HG02623 (cell line): ENCODE data around the gene PHLPP1.
"Not testable (repeated sequence)": the region's sequence is repeated elsewhere in the genome, so short reads cannot be mapped to it uniquely, and the experiment has no call there.

Experiments used
- ATAC-seq: cut with Tn5 transposase; IDR thresholded peaks from one replicate; pipeline ENCODE4 v1.9.1; 2021; ENCODE audit warnings: moderate library complexity; ENCODE audit not compliant: unreplicated experiment

PHLPP1 gene

DNA sequence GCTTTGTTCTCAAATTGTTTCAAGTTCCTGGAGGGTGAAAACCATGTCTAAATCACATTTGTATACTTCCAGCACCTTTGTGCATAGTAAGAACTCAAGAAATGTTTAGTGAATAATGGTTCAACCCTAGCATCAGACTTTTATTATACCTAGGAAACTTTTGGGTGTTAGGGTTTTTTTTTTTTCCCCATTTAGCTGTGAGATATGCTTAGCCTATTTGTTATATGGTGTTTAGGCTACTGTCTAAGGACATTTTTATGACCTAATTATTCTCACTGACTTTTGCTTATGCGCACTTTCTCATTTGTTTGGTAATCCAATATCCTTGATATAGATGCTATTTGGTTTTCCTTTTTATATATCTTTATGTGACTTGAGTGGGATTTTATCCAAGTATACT is 164.7 kb downstream of the PHLPP1 start:
- no peak for ATAC-seq

DNA sequence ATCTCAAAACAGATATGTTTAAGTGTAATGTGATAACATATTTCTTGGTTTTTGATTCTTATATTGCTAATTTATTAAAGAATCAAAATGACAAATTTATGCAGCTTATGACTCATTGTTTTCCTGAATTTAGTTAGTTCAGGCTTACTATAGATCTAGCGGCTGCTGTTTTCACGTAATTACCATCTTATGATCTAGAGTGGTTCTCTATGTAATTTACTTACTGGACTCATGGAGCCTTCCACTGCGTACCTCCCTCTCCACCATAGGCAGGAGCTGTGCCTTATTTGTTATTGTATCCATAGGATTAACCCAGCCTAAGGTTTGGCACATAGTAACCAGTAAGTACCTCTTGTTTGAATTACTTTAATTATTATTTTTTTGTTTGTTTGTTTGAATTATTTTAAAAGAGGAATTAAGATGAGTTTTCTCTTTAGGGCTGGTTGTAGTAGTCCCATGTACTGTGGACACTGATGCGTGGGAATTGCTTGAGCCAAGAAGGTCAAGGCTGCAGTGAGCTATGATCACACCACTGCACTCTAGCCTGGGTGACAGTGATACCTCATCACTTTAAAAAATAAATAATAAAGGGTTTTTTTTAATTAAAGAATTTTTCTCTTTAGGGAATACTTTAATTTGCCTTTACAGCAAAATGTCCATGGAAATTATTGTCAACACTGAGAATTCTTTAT is 165.5 kb downstream of the PHLPP1 start:
- no peak for ATAC-seq

GRCh38 chr18:62881509-62882016 is 166.2 kb downstream of the PHLPP1 start:
- no peak for ATAC-seq

DNA sequence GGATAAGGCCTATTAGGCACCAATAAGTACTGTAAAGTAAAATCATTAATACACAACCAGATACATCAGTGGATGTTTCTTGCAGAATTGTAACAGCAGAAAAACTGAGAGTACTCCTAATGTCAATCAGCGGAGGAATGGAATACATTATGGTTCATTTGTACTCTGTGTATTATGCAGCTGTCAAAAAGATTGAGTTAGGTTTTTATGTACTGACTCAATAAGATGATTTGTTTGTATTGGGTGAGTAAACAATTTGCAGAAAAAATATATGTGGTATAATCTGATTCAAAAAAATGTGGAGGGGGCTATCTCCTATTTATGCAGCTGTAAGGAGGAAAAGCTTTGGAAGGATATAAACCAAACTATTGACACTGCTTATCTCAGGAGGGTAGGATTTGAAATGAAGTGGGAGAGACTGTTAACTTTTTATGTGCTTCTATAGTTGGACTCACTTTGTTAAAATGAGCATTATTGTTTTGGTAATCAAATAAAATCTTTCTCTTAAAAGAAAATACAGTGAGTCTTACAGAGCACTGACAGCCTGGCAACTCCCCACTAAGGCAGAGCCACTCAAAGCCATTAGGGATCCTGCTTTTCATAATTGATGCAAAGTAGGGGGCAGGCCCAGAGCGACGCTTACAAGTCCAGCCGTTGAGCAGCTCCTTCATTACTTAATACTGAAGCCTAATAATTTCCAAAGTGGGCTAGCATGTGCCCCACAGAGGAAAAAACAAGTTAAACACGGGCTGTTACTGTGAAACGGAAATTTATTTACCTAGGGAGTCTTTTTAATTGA is 168.8 kb downstream of the PHLPP1 start:
- ATAC-seq, result no peak

- ATAC-seq, result no peak
Observed at GRCh38 chr18:62885804-62886203, 170.5 kb downstream of the PHLPP1 start.

DNA sequence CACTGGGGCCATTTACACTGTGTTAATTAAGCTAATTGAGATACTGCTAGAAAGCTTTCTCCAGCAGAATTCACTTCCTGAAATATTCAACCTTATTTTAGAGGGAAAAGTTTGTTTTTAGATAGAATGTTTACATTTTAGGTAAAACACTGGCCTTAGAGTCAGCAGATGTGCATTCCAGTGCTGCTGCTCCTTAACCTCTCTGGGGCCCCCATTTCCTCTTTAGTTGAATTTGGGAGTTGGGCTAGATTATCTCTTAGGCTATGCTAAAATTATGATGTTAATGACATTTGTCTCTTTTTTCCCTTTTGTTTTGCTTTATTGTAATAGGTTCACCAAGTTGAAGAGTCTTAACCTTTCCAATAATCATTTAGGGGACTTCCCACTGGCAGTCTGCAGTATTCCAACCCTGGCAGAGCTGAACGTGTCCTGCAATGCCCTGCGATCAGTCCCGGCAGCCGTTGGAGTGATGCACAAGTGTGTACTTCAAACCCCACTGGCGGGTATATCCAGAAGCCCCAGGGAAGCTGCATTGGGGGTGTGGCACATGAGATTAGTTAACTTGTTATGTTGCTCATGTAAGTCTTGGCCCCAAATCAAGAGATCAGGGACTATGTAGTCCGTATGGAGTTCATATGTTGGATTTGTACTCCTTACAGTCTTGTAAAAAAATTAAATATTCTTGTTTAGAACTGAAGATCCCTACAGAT is 179.5 kb downstream of the PHLPP1 start:
- no peak for ATAC-seq

DNA sequence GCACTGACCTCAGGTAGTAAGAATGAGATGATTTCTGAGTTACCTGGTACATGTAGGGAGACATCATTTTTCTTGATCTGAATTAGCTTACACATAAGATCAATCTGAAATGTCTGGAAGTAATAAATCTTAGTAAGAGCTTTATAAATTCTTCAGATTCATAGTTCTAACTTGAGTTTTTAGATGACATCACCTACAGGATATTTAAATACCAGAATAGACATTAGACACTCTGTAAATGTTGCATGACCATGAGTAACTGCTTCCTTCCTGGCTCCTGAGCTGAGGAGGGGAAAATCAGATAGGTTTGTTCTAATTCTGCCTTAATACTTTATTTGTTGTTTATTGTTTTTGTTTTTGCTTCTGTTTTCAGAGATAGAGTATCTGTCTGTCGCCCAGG is 181.8 kb downstream of the PHLPP1 start:
- ATAC-seq, result no peak

DNA sequence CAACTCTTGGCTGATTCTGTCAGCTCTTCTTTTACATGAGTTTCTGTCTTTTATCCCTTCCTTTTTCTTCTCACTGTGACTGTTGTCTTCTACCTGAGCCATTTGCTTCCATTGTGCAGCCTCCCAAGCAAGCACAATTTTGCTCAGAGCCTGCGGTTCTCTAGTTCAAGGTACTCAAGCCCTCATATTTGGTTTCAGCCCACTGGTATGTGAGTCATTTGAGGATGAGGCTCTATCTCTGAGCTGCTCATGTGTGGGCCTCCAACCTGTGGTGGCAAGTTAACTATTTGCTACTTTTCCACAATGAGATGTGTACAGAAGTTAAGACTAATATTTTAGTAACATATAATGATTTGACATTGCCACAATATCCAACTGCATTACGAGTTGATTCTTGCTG is 183.0 kb downstream of the PHLPP1 start:
- ATAC-seq, result peak; percentile 70

DNA sequence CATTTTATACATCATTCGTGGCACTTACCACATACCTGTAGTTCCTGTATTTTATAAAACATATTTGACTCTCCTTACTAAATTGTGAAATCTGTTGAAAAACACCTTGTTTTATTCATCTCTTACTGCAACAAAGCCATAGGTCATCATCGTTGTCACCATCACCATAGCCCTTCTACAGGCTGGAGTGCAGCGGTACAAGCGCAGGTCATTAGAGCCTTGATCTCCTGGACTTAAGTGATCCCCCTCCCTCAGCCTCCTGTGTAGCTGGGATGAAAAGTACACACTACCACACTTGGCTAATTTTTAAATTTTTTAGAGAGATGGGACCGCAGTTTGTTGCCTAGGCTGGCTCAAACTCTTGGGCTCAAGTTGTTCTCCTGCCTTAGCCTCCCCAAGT is 184.2 kb downstream of the PHLPP1 start:
- no peak for ATAC-seq

DNA sequence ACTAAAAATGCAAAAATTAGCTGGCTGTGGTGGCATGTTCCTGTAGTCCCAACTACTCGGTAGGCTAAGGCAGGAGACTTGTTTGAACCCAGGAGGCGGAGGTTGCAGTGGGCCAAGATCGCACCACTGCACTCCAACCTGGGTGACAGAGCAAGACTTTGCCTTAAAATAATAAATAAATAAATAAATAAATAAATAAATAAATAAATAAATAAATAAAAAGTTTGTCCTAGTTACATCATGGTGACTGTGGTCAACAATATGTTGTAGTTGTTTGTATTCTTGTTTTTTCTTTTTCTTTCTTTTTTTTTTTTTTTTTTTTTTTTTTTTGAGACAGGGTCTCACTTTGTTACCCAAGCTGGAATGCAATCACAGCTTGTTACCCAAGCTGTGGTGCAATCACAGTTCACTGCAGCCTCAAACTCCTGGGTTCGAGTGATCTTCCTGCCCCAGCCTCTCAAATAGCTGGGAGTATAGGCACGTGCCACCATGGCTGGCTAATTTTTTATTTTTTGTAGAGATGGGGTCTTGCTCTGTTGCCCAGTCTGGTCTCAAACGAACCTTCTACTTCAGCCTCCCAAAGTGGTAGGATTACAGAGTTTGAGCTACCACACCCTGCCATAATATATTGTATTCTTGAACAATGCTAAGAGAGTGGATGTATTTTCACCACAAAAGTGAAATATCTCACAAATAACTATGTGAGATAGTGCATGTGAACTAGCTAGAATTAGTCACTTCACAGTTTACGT is 185.0 kb downstream of the PHLPP1 start:
- ATAC-seq, result no peak

- no peak for ATAC-seq
Observed at GRCh38 chr18:62902776-62903175, 187.4 kb downstream of the PHLPP1 start.

DNA sequence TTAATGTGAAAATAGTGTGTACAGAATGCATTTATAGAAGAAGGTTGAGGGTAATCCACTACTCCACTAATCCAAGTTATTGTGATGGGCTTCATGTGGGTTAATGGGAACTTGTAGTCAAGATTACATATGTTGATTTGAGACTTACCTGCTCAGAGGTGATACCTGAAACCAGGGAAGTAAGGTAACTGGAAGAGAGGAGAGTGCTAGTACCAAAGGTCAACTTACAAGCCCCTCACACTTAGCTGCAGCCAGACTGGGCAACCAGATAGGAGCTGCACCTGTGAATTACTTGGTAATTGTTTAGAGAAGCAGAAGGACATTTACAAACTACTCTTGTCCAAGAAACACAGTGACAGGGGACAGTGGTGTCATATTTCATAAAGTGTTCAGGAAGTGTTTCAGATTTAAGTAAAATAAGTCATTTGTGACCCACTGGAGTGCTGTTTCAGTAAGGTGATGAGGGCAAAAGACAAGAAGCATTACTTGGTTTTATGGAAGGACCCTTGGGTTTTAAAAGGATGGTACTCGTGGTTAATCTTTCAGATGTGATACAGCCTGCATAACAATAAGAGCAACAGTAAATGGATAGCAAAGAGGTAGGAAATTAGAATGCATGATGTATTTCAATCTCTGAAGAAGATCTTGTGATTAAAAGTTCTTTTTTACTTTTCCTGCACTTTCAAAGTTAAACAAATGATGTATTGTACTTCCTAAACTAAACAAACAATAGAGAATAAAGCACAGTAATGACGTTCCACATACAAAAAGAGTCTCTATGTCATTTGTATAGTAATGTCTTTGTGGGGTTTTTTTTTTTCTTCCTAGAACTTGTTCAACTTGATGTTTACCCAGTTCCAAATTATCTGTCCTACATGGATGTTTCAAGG is 189.3 kb downstream of the PHLPP1 start:
- ATAC-seq, result no peak

DNA sequence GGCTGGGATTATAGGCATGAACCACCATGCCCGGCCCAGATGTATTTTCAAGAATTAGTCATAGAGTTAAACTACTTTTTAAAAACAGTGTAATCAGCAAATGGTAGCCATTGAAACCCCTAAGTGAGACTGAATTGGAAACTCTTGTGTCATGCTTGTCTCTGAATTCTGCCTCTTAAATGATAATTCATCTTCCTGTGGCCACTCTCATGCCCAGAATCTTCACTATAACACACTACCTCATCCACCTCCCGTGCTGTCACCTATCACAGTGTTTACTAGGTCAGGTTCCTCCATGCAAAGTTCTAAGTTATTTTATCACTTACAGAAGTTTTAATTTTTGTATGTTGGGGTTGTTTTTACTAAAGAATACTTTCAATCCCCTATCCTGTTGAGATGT is 197.5 kb downstream of the PHLPP1 start:
- no peak for ATAC-seq

DNA sequence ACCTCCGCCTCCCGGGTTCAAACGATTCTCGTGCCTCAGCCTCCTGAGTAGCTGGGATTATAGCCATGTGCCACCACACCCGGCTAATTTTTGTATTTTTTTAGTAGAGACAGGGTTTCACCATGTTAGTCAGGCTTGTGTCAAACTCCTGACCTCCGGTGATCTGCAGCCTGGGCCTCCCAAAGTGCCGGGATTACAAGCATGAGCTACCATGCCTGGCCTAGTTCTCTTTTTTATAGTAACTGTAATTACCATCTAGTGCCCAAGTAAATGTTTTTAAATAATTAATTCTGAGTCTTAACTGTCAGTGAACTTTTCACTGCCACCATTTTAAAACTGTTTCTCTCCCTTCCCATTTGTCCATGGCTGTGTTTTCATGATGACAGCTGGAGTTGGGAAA is 198.5 kb downstream of the PHLPP1 start:
- ATAC-seq, result not testable (repeated sequence)

- no peak for ATAC-seq
Observed at GRCh38 chr18:62914871-62915392, 199.6 kb downstream of the PHLPP1 start.

GRCh38 chr18:62918361-62918760 is 203.0 kb downstream of the PHLPP1 start:
- ATAC-seq, result no peak

GRCh38 chr18:62919109-62919838 is 203.9 kb downstream of the PHLPP1 start:
- ATAC-seq, result no peak

DNA sequence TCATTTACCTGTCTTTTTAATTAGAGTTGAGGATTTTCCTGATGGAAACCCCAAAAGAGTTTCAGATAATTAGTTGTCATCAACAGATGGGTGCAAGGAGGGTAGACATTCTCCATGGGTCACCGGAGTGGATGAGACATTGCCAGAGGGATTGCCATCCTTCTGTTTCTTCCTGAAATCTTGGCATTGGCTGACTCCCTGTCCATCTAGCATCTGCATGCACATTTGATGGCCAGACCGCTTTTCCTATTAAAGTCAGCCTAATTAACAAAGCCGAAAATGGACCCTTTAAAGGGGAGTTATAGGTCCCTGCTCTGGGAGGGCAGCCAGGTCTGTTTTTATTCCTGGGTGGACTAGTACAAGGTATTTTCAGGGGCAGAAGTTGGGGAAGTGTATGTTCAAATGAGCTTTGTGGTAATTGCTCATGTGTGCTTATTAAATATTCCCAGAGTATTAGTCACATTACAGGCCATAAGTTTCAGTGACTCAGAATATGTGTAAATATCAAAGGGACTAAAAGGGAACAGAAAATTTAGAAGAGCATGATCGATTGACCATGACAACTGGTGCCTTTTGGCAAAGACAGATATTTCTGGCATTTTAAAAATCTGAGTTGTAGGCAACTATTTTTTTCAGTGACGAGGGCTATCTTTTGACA is 209.8 kb downstream of the PHLPP1 start:
- no peak for ATAC-seq

GRCh38 chr18:62928326-62928725 is 213.0 kb downstream of the PHLPP1 start:
- ATAC-seq, result no peak
